LNCaP clone FGC (cell line): Measurements from ENCODE around the gene LNX2.

Experiments used
- DNase-seq: peaks from one replicate; pipeline ENCODE4 v3.0.0-alpha.2; 2011; ENCODE audit warnings: low read depth
- H3K4me3 ChIP-seq: 2 replicates; pipeline ENCODE4 v1.5.1; 2011; ENCODE audit warnings: mild to moderate bottlenecking, low read depth, low read length, control low read depth
- TF ChIP-seq, protein P1 (sequence below): IDR thresholded peaks from 2 replicates; pipeline ENCODE4 v1.5.1; 2012; ENCODE audit warnings: mild to moderate bottlenecking; ENCODE audit not compliant: control insufficient read depth, insufficient read depth; ENCODE audit errors: extremely low read depth

LNX2 gene

DNA sequence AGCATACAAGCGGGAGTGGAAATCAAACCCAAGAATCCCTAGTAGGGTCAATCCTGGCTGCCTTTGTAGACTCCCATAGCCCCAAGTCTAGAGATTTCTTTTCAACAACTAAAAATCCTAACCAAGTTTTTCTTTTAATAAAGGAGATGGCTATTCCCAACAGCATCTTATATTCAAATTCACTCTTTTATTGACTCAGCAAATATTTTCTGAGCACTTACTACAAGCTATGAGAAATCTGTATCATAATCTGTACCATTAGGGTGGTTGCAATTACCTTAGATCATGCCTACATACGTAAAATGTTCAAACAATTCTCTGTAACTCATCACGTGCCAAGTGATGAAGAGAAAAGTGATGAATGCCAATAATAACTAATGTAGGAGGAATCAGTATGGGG, 54.5 kb downstream of the LNX2 start:
- TF ChIP-seq, protein P1, sequence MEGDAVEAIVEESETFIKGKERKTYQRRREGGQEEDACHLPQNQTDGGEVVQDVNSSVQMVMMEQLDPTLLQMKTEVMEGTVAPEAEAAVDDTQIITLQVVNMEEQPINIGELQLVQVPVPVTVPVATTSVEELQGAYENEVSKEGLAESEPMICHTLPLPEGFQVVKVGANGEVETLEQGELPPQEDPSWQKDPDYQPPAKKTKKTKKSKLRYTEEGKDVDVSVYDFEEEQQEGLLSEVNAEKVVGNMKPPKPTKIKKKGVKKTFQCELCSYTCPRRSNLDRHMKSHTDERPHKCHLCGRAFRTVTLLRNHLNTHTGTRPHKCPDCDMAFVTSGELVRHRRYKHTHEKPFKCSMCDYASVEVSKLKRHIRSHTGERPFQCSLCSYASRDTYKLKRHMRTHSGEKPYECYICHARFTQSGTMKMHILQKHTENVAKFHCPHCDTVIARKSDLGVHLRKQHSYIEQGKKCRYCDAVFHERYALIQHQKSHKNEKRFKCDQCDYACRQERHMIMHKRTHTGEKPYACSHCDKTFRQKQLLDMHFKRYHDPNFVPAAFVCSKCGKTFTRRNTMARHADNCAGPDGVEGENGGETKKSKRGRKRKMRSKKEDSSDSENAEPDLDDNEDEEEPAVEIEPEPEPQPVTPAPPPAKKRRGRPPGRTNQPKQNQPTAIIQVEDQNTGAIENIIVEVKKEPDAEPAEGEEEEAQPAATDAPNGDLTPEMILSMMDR: no peak
- H3K4me3 ChIP-seq: no peak overlapping the region
- no peak for DNase-seq

DNA sequence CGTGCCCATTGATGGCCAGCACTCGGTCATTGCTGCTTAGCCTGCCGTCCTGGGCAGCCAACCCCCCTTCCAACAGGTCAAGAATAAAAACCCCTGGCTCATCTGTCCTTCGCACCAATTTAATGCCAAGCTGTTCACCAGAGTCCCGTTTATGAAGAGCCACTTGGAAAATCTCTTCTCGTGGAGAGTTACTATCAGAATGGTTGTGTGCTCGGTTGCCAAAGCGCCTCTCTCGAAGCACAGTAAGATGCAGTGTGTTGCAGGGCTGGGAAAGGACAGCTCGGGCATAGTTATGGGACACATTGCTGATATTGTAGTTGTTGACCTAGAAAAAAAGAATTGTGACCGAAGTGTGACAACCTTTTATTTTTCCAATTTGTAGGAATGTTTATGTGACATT, 57.9 kb downstream of the LNX2 start:
- DNase-seq: no peak
- TF ChIP-seq, protein P1: no peak
- H3K4me3 ChIP-seq: no peak overlapping the region

DNA sequence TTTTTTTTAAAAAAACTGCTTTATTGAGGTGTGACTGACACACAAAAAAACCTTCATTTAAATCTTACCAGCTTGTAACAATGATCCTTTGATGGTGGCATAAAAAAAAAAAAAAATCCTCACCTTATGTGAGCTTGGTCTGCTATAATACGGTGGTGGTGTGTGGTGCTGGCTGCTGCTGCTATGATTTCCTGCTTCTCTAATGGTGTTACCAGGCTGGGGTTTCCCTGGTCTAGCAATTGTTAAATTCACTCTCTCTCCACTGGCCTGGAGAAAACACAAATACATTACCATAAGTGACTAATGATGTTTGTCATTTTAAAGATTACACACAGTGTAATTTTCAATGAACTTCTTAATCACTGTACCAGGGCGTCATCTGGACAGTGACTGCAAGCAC, 60.6 kb downstream of the LNX2 start:
- TF ChIP-seq, protein P1: no peak
- no peak overlapping the region for H3K4me3 ChIP-seq
- DNase-seq: no peak

DNA sequence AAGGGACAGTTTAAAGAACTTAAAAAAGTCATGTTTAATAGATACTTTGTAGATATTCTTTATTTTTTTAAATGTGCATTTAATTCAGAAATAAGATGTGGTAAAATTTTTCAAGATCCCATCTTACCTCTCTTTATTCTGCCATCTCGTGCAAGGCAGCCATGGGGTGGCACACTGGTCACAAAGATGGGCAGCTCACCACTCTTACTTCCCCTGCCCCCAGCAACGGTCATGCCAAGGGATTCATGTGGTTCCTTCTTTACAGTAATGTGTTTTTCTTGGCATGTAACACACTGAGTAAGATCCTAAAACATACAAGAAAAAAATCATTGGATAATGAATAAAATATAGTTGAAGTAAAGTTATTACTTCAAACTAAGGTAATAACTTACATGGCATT, 64.2 kb downstream of the LNX2 start:
- no peak overlapping the region for H3K4me3 ChIP-seq
- TF ChIP-seq, protein P1: peak; percentile 15; the same call in 1 of the 2 replicates
- DNase-seq: no peak

DNA sequence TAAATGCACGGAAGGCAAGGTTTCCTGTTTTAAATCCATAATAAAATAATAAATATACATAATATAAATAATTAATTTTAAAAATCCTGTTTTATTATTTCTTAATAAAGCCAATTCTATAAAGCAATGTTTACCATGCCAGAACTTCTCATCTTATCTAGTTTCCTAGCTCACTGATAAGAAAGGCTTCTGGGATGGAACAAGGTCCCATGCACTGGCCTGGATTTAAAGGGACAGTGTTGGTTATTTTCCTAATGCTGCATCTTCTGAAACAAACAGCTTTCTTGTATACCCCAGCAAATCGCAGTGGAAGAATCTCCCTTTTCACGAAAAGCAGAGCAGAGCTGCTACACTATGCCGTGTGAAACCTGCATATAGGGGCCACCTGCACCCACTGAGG, 68.8 kb downstream of the LNX2 start:
- TF ChIP-seq, protein P1: no peak
- H3K4me3 ChIP-seq: no peak overlapping the region
- no peak for DNase-seq

DNA sequence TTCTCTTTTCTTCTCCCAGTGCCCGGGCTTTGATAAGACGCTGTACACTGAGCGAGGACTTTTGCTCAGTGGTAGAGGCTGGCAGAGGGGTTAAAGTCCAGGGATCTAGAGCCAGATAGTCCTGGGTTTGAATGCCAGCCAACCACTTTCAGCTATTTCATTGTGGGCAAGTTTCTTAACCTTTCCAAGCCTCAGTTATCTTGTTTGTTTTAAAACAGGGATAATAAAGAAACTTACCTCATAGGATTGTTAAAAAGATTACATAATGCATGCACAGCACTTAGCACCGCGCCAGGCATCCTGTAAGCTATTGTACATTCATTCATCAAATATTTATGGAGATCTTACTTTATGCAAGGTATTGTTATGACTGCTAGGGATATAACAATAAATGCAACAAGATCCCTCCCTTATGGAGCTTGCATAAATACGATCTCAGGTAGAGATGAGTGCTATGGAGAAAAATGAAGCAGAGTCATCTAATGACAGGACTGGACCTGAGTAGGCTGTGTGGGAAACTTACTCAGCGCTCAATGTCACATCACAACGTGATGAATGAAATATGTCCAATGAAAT, 70.8 kb downstream of the LNX2 start:
- TF ChIP-seq, protein P1: no peak
- no peak overlapping the region for H3K4me3 ChIP-seq
- DNase-seq: peak; percentile 77

DNA sequence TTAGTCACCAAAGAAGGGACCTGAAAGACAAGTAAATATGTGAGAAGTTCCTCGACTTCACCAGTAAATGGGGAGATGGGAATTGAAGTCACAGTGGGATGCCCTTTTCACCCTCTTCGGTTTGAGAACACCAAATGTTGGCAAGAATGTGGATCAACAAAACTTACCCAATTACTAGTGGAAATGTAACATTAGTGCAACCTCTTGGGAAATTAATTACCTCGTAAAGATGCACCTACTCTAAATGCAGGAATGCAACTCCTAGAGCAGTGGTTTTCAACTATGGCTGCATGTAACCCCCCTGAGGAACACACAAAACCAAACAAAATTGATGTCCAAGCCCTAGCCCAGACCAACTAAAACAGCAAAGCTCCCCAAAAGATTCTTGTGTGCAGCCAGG, 78.1 kb downstream of the LNX2 start:
- DNase-seq: no peak
- TF ChIP-seq, protein P1: no peak

More for the DNA sequence above, 78.1 kb downstream of the LNX2 start:
- H3K4me3 ChIP-seq: no peak overlapping the region
